ENCODE data around the gene CAPZB.

The CAPZB gene

GRCh38 chr1:19326748-19327065 is 158.6 kb downstream of the CAPZB start:
- H3K27ac ChIP-seq (replicated peaks) = no peak overlapping the region

GRCh38 chr1:19325958-19326747 is 159.2 kb downstream of the CAPZB start:
- no peak for TF ChIP-seq CTCF (IDR thresholded peaks at IDR 0.05; ENCODE audit: insufficient read depth, low read length)
- TF ChIP-seq POLR2AphosphoS5 (IDR thresholded peaks at IDR 0.05; ENCODE audit: low read depth) = peak; percentile 56
- DNase-seq (ENCODE audit: low read depth in 1 of 2, low spot score in 1 of 2) = peak; percentile 69 to 80
- Histone ChIP-seq H3K27me3 (ENCODE audit: insufficient read depth, poor library complexity, severe bottlenecking) (no peaks in the 10 kb centered on the region), H3K27ac (replicated peaks) (no peak overlapping the region), H3K4me3 (replicated peaks; ENCODE audit: insufficient read depth, low read length) (no peak overlapping the region)

More at GRCh38 chr1:19326748-19327065, 158.6 kb downstream of the CAPZB start:
- DNase-seq (ENCODE audit: low read depth in 1 of 2, low spot score in 1 of 2) = no peak
- TF ChIP-seq SPI1 (IDR thresholded peaks at IDR 0.05; ENCODE audit: borderline replicate concordance, low read depth) = no peak
- no peak for TF ChIP-seq GABPA (IDR thresholded peaks at IDR 0.05; ENCODE audit: low read depth)
- TF ChIP-seq CTCF (IDR thresholded peaks at IDR 0.05; ENCODE audit: insufficient read depth, low read length) = no peak
- TF ChIP-seq REST (IDR thresholded peaks at IDR 0.05; ENCODE audit: insufficient replicate concordance, low read depth) = no peak
- no peak for TF ChIP-seq POLR2AphosphoS5 (IDR thresholded peaks at IDR 0.05; ENCODE audit: low read depth)
- Histone ChIP-seq H3K27me3 (ENCODE audit: insufficient read depth, poor library complexity, severe bottlenecking) (no peaks in the 10 kb centered on the region), H3K4me3 (replicated peaks; ENCODE audit: insufficient read depth, low read length) (no peak overlapping the region)

GRCh38 chr1:19325368-19325957 is 159.9 kb downstream of the CAPZB start:
- H3K4me3 ChIP-seq (replicated peaks; ENCODE audit: insufficient read depth, low read length) = no peak overlapping the region
- no peaks in the 10 kb centered on the region for H3K27me3 ChIP-seq (ENCODE audit: insufficient read depth, poor library complexity, severe bottlenecking)
- no peak for TF ChIP-seq CTCF (IDR thresholded peaks at IDR 0.05; ENCODE audit: insufficient read depth, low read length)
- no peak for TF ChIP-seq SPI1 (IDR thresholded peaks at IDR 0.05; ENCODE audit: borderline replicate concordance, low read depth)
- no peak for TF ChIP-seq GABPA (IDR thresholded peaks at IDR 0.05; ENCODE audit: low read depth)
- no peak for TF ChIP-seq REST (IDR thresholded peaks at IDR 0.05; ENCODE audit: insufficient replicate concordance, low read depth)
- TF ChIP-seq POLR2AphosphoS5 (IDR thresholded peaks at IDR 0.05; ENCODE audit: low read depth) = no peak
- DNase-seq (ENCODE audit: low read depth in 1 of 2, low spot score in 1 of 2) = no peak
- H3K27ac ChIP-seq (replicated peaks) = no peak overlapping the region
